Measurements from ENCODE around the gene FAM114A2. TPM values are rescaled to one million over a fixed set of nuclear protein-coding genes. Genes with fewer than 3 reads are reported as not detected.

Gene FAM114A2
- total RNA-seq, 2 experiments from 2014 or later, result 16.5 to 33.2 TPM

- no peak for DNase-seq (ENCODE audit: low spot score)
- intact Hi-C loops (cut with micrococcal nuclease; ENCODE audit: unreplicated experiment), result no loop called here
- no peaks in the 10 kb centered on the region for H3K9me3 ChIP-seq (ENCODE audit: low read length)
- H3K27ac ChIP-seq (ENCODE audit: low read depth, low read length, poor library complexity, severe bottlenecking), result no peak overlapping the region
- no peaks in the 10 kb centered on the region for H4K20me1 ChIP-seq (ENCODE audit: insufficient read depth, low read length)
- no peak overlapping the region for H2AFZ ChIP-seq (ENCODE audit: low read length)
- TF ChIP-seq CTCF (conservative IDR thresholded peaks at IDR 0.05; ENCODE audit: low read length) (no peak), EZH2phosphoT487 (IDR thresholded peaks at IDR 0.05; ENCODE audit: borderline replicate concordance, low read depth, low read length) (no peak)
- no TSS peak for BruUV-seq (replicated peaks)
- peaks cover 3% of the 10 kb centered on the region for H3K36me3 ChIP-seq (ENCODE audit: insufficient read depth, low read length)
- ChIA-PET CTCF (ENCODE audit: unreplicated experiment) (no interaction called here), POLR2A (no interaction called here)
- no peaks in the 10 kb centered on the region; the same call in 1 of the 2 replicates for H3K9me2 ChIP-seq (ENCODE audit: insufficient read depth, low read length)
- no peak overlapping the region for H3K4me3 ChIP-seq (ENCODE audit: low read depth, low read length, poor library complexity, severe bottlenecking)
- no peak overlapping the region for H3K4me2 ChIP-seq (ENCODE audit: low read length)
- H3K4me1 ChIP-seq (ENCODE audit: insufficient read depth, low read length, poor library complexity, severe bottlenecking), result no peaks in the 10 kb centered on the region
- no peaks in the 10 kb centered on the region for H3K79me2 ChIP-seq (ENCODE audit: insufficient read depth, low read depth, low read length)
Observed at GRCh38 chr5:154010660-154011059, 28.1 kb downstream of the FAM114A2 start.

GRCh38 chr5:154005648-154006047 is 33.1 kb downstream of the FAM114A2 start:
- Histone ChIP-seq H3K79me2 (ENCODE audit: insufficient read depth, low read depth, low read length) (no peaks in the 10 kb centered on the region), H3K9me3 (ENCODE audit: low read length) (no peaks in the 10 kb centered on the region), H3K9me2 (ENCODE audit: insufficient read depth, low read length) (no peaks in the 10 kb centered on the region), H3K27ac (ENCODE audit: low read depth, low read length, poor library complexity, severe bottlenecking) (no peak overlapping the region), H2AFZ (ENCODE audit: low read length) (no peak overlapping the region), H3K4me3 (ENCODE audit: low read depth, low read length, poor library complexity, severe bottlenecking) (no peak overlapping the region), H3K36me3 (ENCODE audit: insufficient read depth, low read length) (no peaks in the 10 kb centered on the region), H4K20me1 (ENCODE audit: insufficient read depth, low read length) (no peaks in the 10 kb centered on the region), H3K4me1 (ENCODE audit: insufficient read depth, low read length, poor library complexity, severe bottlenecking) (no peaks in the 10 kb centered on the region), H3K4me2 (ENCODE audit: low read length) (no peak overlapping the region)
- TF ChIP-seq CTCF (conservative IDR thresholded peaks at IDR 0.05; ENCODE audit: low read length), result no peak
- no peak for TF ChIP-seq EZH2phosphoT487 (IDR thresholded peaks at IDR 0.05; ENCODE audit: borderline replicate concordance, low read depth, low read length)
- no peak for DNase-seq (ENCODE audit: low spot score)
- ChIA-PET CTCF (ENCODE audit: unreplicated experiment) (no interaction called here), POLR2A (interaction anchor here (0.5 to 1.2 kb wide), 5 partner anchors 10 to 905 kb away, joined by 3 to 4 read pairs (median 3); no protein-coding TSS in a partner anchor)
- BruUV-seq (replicated peaks), result no TSS peak
- intact Hi-C loops (cut with micrococcal nuclease; ENCODE audit: unreplicated experiment), result no loop called here

- no peak for TF ChIP-seq EZH2phosphoT487 (IDR thresholded peaks at IDR 0.05; ENCODE audit: borderline replicate concordance, low read depth, low read length)
- no peak for TF ChIP-seq CTCF (conservative IDR thresholded peaks at IDR 0.05; ENCODE audit: low read length)
- H3K9me3 ChIP-seq (ENCODE audit: low read length), result no peaks in the 10 kb centered on the region
- no TSS peak for BruUV-seq (replicated peaks)
- H3K4me2 ChIP-seq (ENCODE audit: low read length), result no peak overlapping the region
- intact Hi-C loops (cut with micrococcal nuclease; ENCODE audit: unreplicated experiment), result no loop called here
- H3K4me1 ChIP-seq (ENCODE audit: insufficient read depth, low read length, poor library complexity, severe bottlenecking), result no peaks in the 10 kb centered on the region
- H3K9me2 ChIP-seq (ENCODE audit: insufficient read depth, low read length), result no peaks in the 10 kb centered on the region
- H3K79me2 ChIP-seq (ENCODE audit: insufficient read depth, low read depth, low read length), result no peaks in the 10 kb centered on the region
- H3K36me3 ChIP-seq (ENCODE audit: insufficient read depth, low read length), result peaks cover 6% of the 10 kb centered on the region
- ChIA-PET POLR2A (no interaction called here), CTCF (ENCODE audit: unreplicated experiment) (no interaction called here)
- H3K27ac ChIP-seq (ENCODE audit: low read depth, low read length, poor library complexity, severe bottlenecking), result no peak overlapping the region
- no peak overlapping the region for H3K4me3 ChIP-seq (ENCODE audit: low read depth, low read length, poor library complexity, severe bottlenecking)
- H4K20me1 ChIP-seq (ENCODE audit: insufficient read depth, low read length), result no peaks in the 10 kb centered on the region
- no peak for DNase-seq (ENCODE audit: low spot score)
- H2AFZ ChIP-seq (ENCODE audit: low read length), result no peak overlapping the region
Observed at GRCh38 chr5:154002511-154003020, 36.1 kb downstream of the FAM114A2 start.

All from OCI-LY7 (cell line).